HG03457 (cell line): Measurements from ENCODE around the gene ITPR2.
"Not testable (repeated sequence)": the region's sequence is repeated elsewhere in the genome, so short reads cannot be mapped to it uniquely, and the experiment has no call there.

Source experiments
- ATAC-seq: cut with Tn5 transposase; IDR thresholded peaks from one replicate; pipeline ENCODE4 v1.9.1; 2021; ENCODE audit warnings: moderate number of reproducible peaks; ENCODE audit not compliant: unreplicated experiment

ITPR2 gene

DNA sequence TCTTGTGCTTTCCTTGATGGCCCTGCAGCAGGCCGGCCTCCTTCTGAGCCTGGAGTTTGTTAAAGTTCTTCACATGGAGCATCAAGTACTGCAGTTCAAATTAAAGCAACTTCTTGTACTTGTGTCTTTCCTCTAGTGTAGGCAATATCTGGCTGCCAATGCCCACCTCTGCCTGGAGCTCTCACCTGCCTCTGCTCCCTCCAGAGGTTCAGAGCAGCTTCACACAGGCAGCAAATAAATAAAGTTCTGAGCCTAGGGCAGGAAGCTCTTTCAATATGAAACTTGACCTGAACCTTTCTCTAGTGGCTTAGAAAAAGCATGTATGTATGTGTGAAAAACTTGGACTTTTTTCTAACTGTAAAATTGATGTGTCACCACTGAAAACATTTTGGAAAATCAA is 65.9 kb downstream of the ITPR2 start:
- no peak for ATAC-seq

DNA sequence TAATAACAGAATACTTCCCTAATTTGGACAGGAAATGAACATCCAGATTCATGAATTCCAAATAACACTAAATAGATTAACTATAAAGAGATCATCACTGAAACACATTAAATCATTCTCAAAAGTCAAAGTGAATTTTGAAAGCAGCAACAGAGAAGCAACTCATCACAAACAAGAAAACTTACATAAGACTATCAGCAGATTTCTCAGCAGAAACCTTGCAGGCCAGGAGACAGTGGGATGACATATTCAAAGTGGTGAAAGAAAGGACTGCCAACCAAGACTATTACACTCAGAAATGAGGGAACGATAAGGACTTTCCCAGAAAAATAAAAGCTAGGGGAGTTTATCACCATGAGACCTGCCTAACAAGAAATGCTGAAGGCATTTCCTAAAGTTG is 70.8 kb downstream of the ITPR2 start:
- no peak for ATAC-seq

DNA sequence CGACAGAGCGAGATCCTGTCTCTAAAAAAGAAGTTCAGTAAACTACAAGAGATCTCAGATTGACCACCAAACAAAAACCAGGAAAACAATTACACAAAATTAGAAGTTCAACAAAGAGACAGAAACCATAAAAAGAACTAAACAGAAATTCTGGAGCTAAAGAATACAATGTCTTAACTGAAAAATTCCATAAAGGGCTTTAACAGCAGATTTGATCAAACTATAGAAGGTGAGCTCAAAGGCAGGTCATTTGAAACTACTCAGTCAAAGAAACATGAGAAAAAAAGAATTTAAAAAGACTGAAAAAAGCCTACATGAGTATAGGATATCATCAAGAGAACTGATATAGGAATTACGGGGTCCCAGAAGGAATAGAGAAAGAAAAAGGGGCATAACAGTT is 71.2 kb downstream of the ITPR2 start:
- ATAC-seq = no peak

DNA sequence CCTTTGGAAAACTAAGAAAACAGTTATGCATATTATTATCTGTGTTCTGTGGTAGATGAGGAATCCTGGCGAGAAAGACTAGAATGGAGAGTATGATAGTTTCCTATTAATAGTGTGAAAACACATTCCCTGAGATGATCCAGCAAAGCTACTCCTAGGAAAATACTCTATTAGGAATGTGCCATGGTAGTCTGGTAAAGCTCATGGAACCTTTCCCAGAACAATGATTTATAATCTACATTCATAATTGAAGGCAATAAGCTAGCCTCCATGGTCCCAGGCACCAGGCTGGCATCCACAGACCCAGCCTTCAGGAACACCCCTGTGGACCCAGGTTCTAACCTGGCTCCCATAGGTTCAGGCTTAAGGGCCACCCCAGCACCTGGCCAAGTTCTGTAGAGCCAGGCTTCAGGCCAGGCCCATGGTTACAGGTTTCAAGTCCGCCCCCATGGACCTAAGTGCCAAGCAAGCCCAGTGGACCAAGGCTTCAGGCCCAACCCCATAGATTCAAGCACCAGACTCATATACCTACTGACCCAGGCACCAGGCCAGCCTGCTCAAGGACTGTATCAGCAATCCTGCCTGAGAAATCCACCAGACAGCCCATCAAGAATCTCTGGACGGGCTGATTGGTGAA is 72.2 kb downstream of the ITPR2 start:
- ATAC-seq = no peak

DNA sequence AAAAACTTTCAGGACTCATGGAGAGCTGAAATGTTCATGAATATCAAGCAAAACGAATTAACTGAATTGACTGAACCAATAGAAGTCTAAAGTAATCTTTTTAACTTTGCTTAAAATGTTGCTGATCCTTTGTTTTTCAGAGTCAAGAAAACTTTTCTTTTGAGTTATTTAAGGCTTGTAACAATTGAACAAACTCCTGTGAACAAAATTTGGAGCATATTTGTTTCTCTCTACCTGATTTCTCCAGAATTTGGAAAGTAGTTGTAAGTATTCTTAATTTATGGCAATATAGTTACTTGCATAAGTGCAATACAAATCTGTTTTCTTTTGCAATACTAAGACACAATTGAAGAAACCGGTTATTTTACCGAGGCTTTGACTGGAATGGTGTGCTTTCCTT is 77.6 kb downstream of the ITPR2 start:
- not testable (repeated sequence) for ATAC-seq

DNA sequence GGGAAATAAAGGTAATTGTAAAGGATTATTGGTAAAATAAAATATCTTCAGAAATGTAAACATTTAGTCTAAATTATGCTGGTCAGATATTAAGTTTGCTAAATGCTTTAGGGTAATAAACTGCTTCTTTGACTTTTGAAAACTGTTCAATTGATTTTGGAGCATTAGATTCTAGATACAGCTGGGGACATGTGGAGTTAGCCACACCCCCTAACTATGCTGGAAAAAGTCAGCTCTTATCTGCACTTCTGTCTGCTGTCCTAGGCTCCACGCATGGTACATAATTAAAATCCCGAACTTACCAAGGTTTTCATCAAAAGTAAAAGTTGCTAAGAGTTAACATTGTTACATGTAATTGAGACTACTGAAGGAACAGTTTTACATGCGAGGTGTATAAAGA is 78.8 kb downstream of the ITPR2 start:
- ATAC-seq = no peak

DNA sequence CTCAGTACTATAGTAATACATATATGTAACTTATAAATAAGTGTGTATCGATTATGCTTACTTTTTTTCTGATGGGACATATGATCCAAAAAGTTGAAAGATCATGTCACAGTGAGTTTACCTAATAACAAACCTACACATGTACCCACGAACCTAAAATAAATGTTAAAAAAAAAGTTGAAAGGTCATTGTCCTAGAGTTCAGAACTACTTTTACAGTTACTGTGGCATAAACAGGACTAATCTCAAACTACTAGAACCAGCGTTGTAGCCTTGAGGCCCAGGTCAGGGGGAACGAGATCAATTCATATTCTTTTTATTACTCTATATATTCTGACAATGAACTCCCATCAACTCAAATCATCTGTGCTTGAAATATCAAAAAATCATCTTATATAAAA is 81.8 kb downstream of the ITPR2 start:
- no peak for ATAC-seq

DNA sequence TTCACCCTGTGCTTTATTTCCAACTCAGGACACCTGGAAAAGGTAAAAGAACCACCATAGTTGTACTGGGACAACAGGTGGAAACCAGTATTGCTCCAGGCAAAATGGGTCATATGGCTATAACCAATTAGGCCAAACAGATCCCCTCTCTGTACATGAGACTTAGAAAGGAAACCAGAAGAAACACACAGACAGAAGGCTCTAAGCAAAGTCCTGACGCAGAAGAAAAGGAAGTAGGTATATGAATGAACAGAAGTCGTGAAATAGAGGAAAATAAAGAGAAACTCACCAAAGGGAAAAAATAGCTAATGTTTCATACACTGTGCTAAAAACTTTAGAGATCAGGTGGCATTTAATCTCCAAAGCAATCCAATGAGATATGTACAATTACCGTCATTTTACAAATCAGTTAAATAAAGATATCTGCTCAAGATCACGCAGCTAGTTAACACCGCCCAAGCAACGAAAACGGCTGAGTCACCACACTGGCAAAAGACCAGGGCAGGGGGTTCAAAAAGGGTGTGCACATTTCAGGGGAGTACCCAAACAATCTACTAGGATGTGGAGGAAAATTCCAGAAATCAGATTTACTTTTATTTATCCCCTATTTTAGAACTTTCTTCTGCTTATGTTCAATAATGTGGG is 82.3 kb downstream of the ITPR2 start:
- peak; percentile 22 for ATAC-seq

DNA sequence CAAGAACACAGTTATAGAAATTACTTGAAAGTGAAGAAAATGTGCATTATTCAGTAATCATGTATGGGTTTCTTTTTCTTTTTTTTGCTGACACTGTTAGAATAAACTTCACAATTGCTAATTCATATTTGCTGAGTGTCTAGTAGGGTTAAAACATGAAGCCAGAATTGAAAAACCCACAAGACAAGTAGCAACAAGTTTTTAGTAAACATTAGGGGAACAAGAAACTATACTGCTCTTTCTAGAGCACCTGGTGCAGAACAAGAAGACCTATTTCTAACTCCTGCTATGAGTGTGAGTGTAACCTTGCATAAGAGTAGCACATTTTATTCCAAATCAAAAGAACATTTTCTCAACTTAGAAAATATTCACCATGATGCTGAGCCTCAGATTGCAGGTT is 83.2 kb downstream of the ITPR2 start:
- ATAC-seq = peak; percentile 48

DNA sequence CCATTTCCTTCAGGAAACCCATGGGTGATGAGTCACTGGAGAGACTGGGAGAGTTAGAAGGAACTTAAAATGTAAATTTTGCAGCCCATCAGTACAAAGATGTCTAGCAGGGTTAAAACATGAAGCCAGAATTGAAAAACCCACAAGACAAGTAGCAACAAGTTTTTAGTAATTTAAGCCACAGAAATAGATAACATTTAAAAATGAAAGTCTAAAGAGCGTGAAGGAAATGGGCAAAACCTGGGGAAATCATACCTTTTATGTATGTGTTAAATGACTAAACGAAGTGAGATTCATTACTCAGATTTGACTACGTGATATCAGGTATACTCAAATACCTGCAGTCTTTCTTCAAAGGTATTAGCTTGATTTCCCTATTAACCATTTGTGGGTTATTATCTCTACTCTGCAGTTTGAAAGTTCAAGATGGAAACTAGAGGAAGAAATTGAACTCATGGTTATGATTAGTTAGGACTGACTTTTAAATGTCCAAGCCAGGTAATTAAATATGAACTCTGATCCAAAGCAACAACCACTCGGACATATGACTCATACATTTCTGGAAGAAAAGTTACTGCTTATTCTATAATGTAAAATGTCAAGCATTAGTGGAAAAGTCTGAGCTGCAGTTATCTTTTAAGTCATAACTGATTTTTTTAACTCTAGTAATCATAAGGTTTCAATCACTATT is 84.1 kb downstream of the ITPR2 start:
- ATAC-seq = no peak

DNA sequence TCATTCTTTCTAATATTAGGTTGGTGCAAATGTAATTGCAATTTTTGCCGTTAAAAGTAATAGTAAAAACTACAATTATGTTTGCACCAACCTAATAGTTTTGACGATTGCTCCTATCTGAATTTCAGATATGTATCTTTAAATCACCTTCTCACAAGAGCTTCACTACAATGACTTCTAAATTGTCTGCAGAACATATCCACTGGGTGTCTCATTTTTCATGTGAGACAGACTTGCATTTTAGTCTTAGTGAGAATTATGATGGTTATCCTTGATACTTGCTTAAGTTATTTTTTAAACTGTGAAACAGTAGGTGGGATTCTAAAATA is 84.6 kb downstream of the ITPR2 start:
- no peak for ATAC-seq

DNA sequence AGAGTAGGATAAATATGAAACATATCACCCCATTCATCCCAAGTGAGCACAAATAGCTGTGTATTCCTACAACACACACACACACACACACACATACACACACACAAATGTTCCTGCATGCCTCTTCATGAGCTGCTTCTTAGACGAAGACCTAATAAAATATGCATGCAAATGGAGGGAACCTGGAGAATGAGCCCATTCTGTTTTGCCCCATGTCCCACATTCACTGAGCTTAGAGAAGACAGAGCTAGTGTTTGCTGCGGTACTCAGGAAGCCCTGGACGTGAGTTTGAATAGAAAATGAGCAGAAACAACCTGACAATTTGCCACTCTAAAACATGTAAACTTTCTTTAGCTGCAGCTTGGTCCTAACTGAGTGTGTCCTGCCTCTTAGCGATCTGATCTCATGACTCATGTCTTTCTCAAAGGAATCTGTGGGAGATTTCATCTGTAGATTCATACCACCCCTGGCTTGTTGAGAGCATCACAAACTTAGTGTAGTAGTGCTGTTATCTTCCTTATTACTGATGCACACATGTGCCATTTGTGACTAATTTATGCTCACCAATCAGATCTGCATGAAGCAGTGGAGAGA is 86.8 kb downstream of the ITPR2 start:
- no peak for ATAC-seq

DNA sequence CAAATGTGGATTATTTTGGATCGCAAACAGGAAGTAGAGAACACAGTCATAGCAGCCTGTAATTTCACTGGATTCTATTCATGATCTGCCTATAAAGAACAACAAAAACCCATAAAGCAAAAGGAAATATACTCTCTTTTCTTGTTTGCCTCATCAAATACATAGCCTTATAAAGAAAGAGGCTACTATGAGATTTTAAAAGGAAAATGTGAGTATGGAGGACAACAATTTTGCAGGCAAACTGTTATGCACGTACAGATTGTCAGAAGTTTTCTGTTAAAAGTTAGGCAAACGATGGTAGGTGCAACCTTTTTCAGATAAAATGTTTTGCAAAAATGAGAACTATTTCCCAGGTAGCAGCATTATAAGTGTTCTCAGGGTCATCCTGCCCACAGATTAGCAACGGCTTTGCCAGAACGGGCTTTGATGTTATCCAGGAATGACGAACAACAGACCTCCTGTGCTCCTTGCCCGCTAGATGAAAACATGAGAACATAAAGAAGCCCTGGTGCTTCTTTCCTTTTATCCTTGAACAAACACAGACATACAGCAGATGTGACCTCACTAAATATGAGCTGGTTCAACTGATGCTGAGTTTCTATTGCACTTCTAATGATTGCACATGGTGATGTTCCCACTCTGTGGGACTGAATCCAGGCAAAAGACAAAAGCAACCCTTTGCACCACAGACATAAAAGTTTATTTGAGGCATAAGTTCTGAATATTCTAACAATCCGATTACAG is 88.1 kb downstream of the ITPR2 start:
- ATAC-seq = no peak

DNA sequence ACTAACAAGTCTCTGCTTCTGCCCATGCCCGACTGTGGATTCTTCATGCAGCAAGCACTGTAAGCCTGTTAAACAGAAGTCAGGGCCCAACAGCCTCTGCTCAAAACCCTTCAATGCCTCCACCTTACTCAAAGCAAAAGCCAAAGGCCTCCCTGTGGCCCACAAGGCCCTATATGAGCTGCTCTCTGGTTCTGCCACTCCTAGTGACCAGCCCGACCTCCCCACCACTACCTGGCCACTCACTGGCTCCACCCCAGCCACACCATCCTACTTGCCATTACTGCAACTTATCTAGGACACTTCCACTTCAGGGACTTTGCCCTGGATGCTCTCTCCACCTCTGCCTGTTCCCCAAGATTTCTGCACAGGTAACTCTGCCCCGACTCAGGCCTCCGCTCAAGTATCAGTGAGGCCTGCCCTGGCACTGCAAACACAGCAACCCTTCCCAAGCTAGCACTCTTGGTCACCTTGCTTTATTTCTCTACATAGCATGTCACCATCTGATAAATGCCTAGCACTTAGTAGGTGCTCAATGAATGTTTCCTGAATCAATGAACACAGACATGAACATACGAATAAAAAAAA is 88.9 kb downstream of the ITPR2 start:
- ATAC-seq = no peak

DNA sequence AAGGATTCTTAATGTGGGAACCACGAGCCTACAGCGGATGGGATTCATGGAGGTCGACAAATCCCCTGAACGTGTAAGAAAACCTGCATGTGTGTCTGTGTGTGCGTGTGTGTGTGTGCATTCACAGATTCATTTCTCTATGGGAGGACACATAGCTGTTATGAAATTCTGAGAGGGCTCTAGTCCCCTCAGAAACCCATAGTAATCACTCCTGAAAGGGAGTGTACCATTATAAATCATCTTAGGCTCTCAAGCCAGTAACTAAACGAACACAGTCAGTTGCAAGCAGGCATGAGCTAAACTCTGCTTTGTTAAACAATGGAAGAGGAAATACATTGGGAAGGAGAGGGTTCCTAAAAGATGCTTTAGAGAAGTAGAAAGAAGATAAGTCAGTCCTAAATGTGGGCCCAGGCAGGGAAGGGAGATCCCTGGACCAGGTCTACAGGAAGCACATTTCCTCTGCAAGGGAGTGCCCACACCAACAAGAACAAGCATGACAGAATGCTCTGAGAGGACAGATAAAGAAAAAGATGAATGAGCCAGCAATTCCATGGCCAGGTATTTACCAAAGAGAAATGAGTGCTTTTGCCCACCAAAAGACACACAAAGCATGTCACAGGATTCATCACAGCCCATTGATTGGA is 91.3 kb downstream of the ITPR2 start:
- no peak for ATAC-seq

DNA sequence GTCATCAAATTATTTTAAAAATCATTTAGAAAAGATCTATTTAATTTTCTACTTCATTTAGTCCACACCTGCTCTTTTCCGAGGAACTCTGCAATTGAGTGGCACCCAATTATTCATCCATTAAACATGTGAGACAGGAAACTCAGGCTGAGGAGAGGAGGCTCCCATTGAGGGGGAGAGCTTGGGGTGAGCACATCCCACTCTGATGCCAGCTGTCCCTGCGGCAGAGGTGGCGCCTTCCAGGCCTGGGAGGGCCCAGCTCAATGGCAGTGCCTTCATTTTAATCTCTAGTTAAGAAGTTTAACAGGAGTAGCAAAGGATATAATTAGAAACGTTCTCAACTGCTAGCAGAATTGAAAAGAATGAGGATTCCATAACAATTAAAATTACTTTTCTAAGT is 92.0 kb downstream of the ITPR2 start:
- no peak for ATAC-seq

DNA sequence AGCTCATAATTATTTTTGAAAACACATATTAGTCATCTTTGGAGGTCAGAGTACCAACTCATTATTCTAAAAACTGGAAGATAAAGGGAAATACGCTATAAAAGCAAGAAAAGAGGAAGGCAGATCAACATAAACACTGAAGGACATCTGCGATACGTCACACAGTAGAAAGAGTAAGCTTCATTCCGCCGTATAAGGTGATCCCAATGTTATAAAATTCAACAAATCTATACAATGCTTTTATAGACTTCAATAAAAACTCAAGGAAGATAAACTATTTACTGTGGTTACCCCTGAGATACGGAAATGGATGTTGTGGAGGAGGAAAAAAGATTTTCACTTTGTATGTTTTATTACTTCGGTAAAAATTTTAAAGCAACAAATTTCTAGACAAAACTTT is 92.6 kb downstream of the ITPR2 start:
- ATAC-seq = no peak

DNA sequence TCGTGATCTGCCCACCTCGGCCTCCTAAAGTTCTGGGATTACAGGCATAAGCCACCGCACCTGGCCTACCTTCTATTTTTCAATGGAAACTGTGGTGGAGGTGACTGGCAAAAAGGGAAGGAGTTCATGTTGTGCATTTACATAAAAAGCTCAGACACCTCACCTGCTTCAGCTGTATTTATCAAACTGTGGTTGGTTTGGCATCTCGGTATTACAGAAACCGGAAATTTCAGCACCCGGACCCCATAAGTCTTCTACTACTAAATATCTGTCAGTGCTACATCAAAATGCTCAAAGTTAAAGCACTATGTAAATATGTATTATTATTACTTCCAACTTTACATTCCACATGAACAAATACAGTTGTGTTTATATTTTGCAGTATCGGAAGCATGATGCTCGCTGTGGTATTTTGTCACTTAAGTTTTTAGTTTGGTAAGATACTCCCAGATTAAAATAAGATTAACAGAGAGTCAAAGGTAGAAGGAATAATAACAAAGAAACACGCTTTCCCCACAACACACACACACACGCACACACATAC is 95.4 kb downstream of the ITPR2 start:
- ATAC-seq = no peak

DNA sequence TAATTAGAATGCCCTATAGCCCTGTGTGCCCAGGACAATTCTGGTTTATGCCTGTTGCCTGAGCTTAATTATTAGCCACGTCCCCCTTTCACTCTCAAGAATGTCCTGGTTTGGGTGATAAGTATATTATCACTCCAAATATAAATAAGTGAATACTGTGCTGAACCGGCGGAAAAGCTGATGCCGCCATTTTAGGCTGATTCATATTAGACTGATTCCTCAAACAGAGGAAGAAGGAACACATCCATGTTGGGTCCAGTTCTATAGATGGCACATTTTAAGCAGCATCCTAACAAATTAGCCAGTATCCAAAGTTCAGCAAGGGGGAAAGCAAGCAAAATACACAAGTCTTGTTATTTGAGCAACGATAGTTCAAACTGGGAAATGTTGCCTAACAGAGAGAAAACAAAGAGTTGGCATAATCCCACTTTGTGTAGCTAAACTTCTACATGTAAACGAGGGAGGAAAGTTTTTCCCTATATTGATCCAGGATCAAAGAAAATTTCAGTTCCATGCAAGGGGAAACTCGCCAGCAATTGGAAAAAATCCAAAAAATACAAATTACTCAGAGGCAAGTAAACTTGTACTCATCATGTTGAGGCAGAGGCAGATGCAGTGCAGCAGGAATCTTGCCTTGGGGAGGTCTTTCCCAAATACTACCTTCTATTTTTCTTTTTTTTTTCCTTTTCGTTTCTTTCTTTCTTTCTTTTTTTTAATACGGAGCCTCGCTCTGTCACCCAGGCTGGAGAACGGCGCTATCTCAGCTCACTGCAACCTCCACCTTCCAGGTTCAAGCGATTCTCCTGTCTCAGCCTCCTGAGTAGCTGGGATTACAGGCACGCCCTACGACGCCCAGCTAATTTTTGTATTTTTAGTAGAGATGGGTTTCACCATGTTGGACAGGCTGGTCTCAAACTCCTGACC is 96.2 kb downstream of the ITPR2 start:
- ATAC-seq = no peak
